ENCODE results near the gene PDSS2.
"Not testable (repeated sequence)": the region's sequence is repeated elsewhere in the genome, so short reads cannot be mapped to it uniquely, and the experiment has no call there.

The PDSS2 gene

DNA sequence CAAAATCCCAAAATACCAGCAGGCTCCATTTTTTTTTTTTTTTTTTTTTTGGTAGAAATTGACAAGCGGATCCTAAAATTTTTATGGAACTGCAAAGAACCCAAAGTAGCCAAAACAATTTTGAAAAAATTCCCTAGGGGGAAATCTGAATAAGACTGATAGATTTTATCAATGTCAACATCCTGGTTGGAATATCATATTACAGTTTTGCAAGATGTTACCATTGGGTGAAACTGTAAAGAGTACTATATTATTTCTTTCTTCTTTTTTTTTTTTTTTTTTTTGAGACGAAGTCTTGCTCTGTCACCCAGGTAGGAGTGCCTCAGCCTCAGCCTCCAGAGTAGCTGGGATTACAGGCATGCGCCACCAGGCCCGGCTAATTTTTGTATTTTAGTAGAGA is 314.7 kb downstream of the PDSS2 start:
- no peak for DNase-seq

DNA sequence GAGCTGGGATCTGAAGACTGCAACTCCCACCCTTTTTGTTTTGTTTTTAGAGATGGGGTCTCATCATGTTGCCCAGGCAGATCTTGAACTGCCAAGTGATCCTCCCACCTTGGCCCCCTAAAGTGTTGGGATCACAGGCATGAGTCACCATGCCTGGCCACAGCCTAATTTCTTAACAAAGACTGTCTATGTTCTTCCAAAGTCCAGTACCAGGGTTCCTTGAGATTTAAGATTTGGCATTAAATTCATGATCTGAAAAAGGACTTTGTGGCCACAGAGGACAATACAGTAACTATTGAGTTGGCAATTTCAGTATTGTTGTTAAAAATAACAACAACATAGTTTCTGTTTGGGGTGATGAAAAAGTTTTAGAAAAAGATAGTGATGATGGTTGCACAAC is 315.4 kb downstream of the PDSS2 start:
- no peak for DNase-seq

DNA sequence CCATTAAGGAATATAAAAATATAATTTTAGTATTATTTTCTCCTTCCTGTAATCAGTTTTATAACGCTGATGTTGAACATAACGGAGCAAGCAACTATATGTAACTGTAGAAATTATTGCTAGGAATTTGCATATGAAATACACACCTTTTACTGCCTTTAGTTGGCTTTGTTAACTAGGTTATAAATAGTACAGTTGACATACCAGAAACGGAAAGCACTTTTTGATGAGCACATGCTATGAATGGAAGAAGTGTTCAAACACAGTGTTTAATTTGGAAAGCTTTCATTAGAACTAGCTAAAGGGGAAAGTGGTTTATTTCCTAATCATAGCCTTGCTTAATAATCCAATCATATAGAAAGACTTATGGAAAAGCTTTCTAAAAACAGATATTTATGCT is 318.8 kb downstream of the PDSS2 start:
- DNase-seq, result no peak

- not testable (repeated sequence) for DNase-seq
These were observed 323.0 kb downstream of the PDSS2 start for GRCh38 chr6:107136324-107136723.

GRCh38 chr6:107135048-107135680 is 324.2 kb downstream of the PDSS2 start:
- not testable (repeated sequence) for DNase-seq

GRCh38 chr6:107132330-107132954 is 326.9 kb downstream of the PDSS2 start:
- DNase-seq, result no peak

- no peak for DNase-seq
These were observed 329.9 kb downstream of the PDSS2 start for GRCh38 chr6:107129370-107129925.

DNA sequence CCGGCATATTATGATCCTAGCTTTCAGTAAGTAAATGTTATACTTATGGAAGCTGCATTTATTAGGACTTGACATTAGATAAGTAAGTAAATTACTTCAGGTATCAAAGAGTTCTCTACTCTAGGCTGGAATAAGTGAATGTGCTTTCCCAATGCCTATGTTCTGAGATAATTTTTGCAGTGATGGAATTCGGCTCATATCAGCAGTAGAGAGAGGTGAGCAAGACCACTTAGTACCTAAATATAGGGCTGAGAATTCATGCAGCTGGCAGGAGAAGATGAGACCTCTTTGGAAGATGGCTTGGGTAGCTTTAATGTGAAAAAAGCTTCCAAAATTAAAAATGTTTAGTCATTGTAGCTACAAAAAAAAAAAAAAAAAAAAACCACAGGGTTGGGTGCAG is 330.8 kb downstream of the PDSS2 start:
- no peak for DNase-seq

- DNase-seq, result no peak
These were observed 331.2 kb downstream of the PDSS2 start for GRCh38 chr6:107128175-107128574.

- no peak for DNase-seq
These were observed 333.6 kb downstream of the PDSS2 start for GRCh38 chr6:107125771-107126170.

DNA sequence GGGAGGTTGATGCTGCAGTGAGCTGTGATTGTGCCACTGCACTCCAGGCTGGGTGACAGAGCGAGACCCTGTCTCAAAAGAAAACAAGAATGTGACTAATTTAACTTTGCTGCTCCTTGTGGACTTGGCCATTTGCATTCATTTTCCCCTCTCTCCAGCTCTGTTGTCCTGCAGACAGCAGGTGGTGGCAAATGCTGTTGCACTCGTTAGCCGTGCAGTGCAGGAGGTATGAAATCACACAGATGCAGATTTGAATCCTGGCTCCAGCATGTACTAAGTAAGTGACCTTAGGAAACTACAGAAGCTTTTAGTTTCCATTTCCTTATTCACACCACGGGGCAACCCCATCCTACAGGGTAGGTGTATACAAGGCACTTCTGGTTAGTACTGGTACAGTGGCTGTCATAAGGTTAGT is 334.4 kb downstream of the PDSS2 start:
- DNase-seq, result no peak

- DNase-seq, result no peak
These were observed 335.9 kb downstream of the PDSS2 start for GRCh38 chr6:107123501-107123900.

DNA sequence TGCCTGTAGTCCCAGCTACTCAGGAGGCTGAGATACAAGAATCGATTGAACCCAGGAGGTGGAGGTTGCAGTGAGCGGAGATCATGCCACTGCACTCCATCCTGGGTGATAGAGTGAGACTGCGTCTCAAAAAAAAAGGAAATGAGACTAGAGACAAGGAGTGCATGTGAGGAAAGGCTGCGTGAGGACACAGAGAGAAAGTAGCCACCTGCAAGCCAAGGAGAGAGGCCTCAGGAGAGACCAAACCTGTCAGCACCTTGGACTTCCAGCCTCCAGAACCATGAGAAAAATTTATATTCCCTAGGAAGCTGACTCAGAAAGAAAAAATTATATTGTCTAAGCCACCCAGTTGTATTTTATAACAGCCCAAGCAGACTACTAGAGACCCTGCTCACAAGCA is 336.6 kb downstream of the PDSS2 start:
- no peak for DNase-seq

- DNase-seq, result no peak
These were observed 337.3 kb downstream of the PDSS2 start for GRCh38 chr6:107121964-107122495.

GRCh38 chr6:107121266-107121665 is 338.1 kb downstream of the PDSS2 start:
- no peak for DNase-seq

GRCh38 chr6:107120404-107120803 is 339.0 kb downstream of the PDSS2 start:
- DNase-seq, result no peak

- DNase-seq, result no peak
These were observed 340.4 kb downstream of the PDSS2 start for GRCh38 chr6:107118976-107119375.

- DNase-seq, result not testable (repeated sequence)
These were observed 340.8 kb downstream of the PDSS2 start for GRCh38 chr6:107118540-107118939.

DNA sequence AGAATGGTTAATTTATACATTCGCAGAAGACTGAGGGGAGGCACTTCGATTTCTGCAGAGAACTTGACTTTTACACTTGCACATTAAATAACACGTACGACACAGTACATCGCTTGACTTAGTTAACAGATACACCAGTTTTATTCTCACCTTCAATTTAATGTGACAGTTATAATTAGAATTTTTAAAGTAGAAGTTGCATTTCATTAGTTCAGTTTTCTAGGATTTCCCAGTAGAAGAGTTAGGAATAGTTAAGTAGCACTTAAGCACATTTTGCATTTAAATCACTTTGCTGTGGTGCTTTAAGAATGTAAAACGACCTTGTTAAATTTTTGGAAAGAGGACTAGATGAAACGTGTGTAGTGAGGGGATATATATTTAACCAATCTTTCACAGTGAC is 342.4 kb downstream of the PDSS2 start:
- no peak for DNase-seq

DNA sequence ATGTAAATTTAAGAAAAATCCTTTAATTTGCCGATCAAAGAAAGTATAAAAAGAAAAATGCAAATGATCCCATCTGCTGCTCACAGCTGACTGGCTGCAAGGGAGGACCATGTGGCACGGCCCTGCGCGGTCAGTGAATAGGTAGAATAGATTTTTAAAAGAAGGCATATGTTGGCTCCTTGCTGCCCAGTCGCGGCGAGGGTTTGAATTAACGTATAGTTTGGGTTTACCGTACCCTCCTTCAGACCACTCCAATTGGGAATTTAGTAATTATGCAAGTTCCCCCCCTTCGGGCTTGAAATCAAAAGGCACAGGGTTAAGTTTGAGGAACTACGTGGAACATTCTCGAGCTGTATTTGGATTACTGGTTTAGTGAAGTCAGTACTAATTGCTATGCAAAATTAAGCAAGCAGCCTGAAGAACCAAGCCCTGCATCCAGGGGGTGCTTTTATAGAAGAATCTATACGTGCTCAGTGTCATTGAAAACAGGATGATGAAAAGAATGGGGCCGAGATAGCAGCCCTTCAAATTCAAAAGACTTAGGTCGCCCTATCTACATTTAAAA is 343.0 kb downstream of the PDSS2 start:
- no peak for DNase-seq

- no peak for DNase-seq
These were observed 343.6 kb downstream of the PDSS2 start for GRCh38 chr6:107115695-107116327.

DNA sequence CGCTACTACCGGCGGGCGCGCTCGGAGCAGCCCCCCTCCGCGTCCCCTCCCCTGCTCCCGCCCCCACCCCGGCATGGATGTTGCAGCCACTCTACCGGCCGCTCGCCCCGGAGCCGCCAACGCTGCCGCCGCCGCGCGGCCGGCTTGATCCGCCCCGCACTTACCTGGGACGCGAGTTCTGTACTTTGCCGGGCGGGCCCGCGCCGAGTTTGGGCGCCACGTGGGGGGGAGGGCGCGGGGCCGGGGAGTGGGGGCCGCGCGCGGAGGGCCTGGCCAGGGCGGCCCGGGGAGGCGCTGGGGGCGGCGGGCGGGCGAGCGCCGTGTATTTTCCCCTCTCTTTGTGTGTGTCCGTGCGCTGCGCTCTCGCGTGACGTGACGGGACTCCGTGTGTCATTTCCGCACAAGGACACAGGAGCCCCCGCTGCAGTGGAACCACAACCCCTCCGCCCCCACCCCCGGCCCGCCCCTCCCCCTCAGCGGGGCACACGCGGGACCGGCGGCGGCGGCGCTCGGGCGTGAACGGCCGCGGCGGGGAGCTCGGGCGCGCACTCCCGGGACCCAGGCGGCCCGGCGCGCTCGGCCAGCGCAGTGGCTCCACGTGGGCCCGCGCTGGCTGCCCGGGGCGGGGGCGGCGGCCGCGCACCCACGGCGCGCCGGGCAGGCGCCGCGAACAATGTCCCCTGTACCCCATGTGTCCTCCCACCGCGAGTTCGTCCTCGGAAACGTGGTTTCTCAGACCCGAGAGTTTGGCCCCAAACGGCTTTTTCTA is 344.3 kb downstream of the PDSS2 start, which contains the start of gene BEND3:
Gene BEND3, minus strand, starts transcription at position 590 of the 769 bp plus-strand sequence. CDS start 16,230 bp downstream, outside the sequence.
- DNase-seq, result peak; percentile 28
